ENCODE results near the gene YTHDC1. TPM values are rescaled to one million over a fixed set of nuclear protein-coding genes. Genes with fewer than 3 reads are reported as not detected.

Gene YTHDC1
- total and polyA plus RNA-seq, 2 experiments from 2014 or later, result 29.8 to 38.0 TPM

GRCh38 chr4:68272860-68273259 lies 77.0 kb downstream of the YTHDC1 start:
- H3K36me3 ChIP-seq (ENCODE audit: low read depth), result no peaks in the 10 kb centered on the region
- H4K20me1 ChIP-seq (ENCODE audit: insufficient read depth), result no peaks in the 10 kb centered on the region
- H2AFZ ChIP-seq, result peak overlapping the region; percentile 83
- TF ChIP-seq EZH2phosphoT487 (IDR thresholded peaks at IDR 0.05; ENCODE audit: insufficient read depth, low read depth) (no peak), EZH2 (IDR thresholded peaks at IDR 0.05; ENCODE audit: insufficient read depth, poor library complexity, severe bottlenecking) (no peak)
- DNase-seq, result peak; percentile 64
- H3K79me2 ChIP-seq (ENCODE audit: insufficient read depth), result no peaks in the 10 kb centered on the region
- peak overlapping the region; percentile 41; the same call in 1 of the 2 replicates for H3K27ac ChIP-seq
- 17 to 31% methylated on average over 2 of the region's 2 CpGs for WGBS, 2 experiments (ENCODE audit: low coverage in 1 of 2, low lambda C conversion rate in 2 of 2, missing lambda C conversion rate in 2 of 2)
- H3K9ac ChIP-seq, result peak overlapping the region; percentile 63; the same call in 1 of the 2 replicates
- H3K4me2 ChIP-seq (ENCODE audit: unreplicated experiment), result peak overlapping the region; percentile 84
- no peaks in the 10 kb centered on the region for H3K9me2 ChIP-seq (ENCODE audit: insufficient read depth)
- no peaks in the 10 kb centered on the region for H3K9me3 ChIP-seq (ENCODE audit: low read depth)
- in situ Hi-C loops (cut with MboI), result loop anchor here (10.0 kb wide), 1 partner anchor 112 kb away; no protein-coding TSS in a partner anchor
- peaks cover 18% of the 10 kb centered on the region for H3F3A ChIP-seq (ENCODE audit: insufficient read depth)
- no peaks in the 10 kb centered on the region for H3K27me3 ChIP-seq (replicated peaks; ENCODE audit: insufficient read depth)
- peak overlapping the region; percentile 74 for H3K4me3 ChIP-seq
- H3K4me1 ChIP-seq (ENCODE audit: insufficient read depth), result peaks cover 20% of the 10 kb centered on the region

DNA sequence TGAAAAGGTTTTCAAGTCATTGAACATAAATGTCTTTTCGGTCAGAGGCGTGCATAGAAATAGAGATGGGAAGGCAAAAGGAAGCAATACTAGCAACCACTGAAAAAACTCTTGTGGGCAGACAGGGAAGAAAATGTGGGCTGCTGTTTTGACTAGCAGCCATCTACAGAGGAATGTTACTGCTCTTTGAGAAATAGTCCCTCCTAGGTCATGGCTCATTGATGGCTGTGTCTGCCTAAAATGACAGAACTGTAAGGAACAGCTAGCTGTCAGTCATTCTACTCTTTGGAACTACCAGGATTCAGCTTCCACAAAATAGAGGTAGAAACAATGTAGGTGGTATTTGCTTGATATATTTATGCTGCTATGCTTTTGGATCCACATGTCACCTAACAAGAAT lies 77.5 kb downstream of the YTHDC1 start:
- 0% methylated on average over 2 of the region's 2 CpGs for WGBS, 2 experiments (ENCODE audit: low coverage in 1 of 2, low lambda C conversion rate in 2 of 2, missing lambda C conversion rate in 2 of 2)
- peak; percentile 55 for DNase-seq
- Histone ChIP-seq H2AFZ (peak overlapping the region; percentile 83), H3K27me3 (replicated peaks; ENCODE audit: insufficient read depth) (no peaks in the 10 kb centered on the region), H3K4me2 (ENCODE audit: unreplicated experiment) (peak overlapping the region; percentile 84), H3K9ac (peak overlapping the region; percentile 63), H3K4me1 (ENCODE audit: insufficient read depth) (peaks cover 25% of the 10 kb centered on the region), H3K4me3 (peak overlapping the region; percentile 74), H3F3A (ENCODE audit: insufficient read depth) (peaks cover 23% of the 10 kb centered on the region), H4K20me1 (ENCODE audit: insufficient read depth) (no peaks in the 10 kb centered on the region), H3K27ac (peak overlapping the region; percentile 41), H3K9me2 (ENCODE audit: insufficient read depth) (no peaks in the 10 kb centered on the region), H3K79me2 (ENCODE audit: insufficient read depth) (no peaks in the 10 kb centered on the region), H3K9me3 (ENCODE audit: low read depth) (no peaks in the 10 kb centered on the region), H3K36me3 (ENCODE audit: low read depth) (no peaks in the 10 kb centered on the region)
- in situ Hi-C loops (cut with MboI), result loop anchor here (10.0 kb wide), 1 partner anchor 112 kb away; no protein-coding TSS in a partner anchor
- no peak for TF ChIP-seq EZH2 (IDR thresholded peaks at IDR 0.05; ENCODE audit: insufficient read depth, poor library complexity, severe bottlenecking)
- TF ChIP-seq EZH2phosphoT487 (IDR thresholded peaks at IDR 0.05; ENCODE audit: insufficient read depth, low read depth), result no peak

DNA sequence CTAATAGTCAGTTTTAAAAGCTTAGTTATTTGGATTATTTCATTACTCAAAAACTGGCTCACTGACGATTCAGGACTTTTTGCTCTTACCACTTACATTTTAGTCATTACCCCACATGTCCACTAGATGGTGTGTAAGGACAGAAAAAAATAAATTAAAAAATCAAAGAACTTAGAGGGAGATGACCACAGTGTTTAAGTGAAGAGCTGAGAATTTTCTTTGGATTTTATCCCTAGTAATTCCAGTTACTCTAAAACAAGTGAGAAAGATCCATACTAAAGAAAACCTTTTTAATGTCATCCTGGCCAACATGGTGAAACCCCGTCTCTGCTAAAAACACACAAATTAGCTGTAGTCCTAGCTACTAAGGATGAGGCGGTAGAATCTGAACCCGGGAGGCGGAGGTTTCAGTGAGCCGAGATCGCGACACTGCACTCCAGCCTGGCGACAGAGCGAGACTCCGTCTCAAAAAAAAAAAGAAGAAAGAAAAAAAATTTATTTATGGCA lies 78.0 kb downstream of the YTHDC1 start:
- peak overlapping the region; percentile 83 for H2AFZ ChIP-seq
- peak overlapping the region; percentile 84 for H3K4me2 ChIP-seq (ENCODE audit: unreplicated experiment)
- DNase-seq, result peak; percentile 71
- no peaks in the 10 kb centered on the region for H4K20me1 ChIP-seq (ENCODE audit: insufficient read depth)
- 1 to 6% methylated on average over 11 of the region's 11 CpGs for WGBS, 2 experiments (ENCODE audit: low coverage in 1 of 2, low lambda C conversion rate in 2 of 2, missing lambda C conversion rate in 2 of 2)
- in situ Hi-C loops (cut with MboI), result loop anchor here (10.0 kb wide), 1 partner anchor 113 kb away; no protein-coding TSS in a partner anchor
- H3K79me2 ChIP-seq (ENCODE audit: insufficient read depth), result no peaks in the 10 kb centered on the region
- H3K27me3 ChIP-seq (replicated peaks; ENCODE audit: insufficient read depth), result no peaks in the 10 kb centered on the region
- no peaks in the 10 kb centered on the region for H3K36me3 ChIP-seq (ENCODE audit: low read depth)
- H3K4me1 ChIP-seq (ENCODE audit: insufficient read depth), result peaks cover 28% of the 10 kb centered on the region
- peak overlapping the region; percentile 41 for H3K27ac ChIP-seq
- peak overlapping the region; percentile 63 for H3K9ac ChIP-seq
- no peak for TF ChIP-seq EZH2phosphoT487 (IDR thresholded peaks at IDR 0.05; ENCODE audit: insufficient read depth, low read depth)
- TF ChIP-seq EZH2 (IDR thresholded peaks at IDR 0.05; ENCODE audit: insufficient read depth, poor library complexity, severe bottlenecking), result no peak
- H3K9me2 ChIP-seq (ENCODE audit: insufficient read depth), result no peaks in the 10 kb centered on the region
- H3K9me3 ChIP-seq (ENCODE audit: low read depth), result no peaks in the 10 kb centered on the region
- peaks cover 27% of the 10 kb centered on the region for H3F3A ChIP-seq (ENCODE audit: insufficient read depth)
- H3K4me3 ChIP-seq, result peak overlapping the region; percentile 74

DNA sequence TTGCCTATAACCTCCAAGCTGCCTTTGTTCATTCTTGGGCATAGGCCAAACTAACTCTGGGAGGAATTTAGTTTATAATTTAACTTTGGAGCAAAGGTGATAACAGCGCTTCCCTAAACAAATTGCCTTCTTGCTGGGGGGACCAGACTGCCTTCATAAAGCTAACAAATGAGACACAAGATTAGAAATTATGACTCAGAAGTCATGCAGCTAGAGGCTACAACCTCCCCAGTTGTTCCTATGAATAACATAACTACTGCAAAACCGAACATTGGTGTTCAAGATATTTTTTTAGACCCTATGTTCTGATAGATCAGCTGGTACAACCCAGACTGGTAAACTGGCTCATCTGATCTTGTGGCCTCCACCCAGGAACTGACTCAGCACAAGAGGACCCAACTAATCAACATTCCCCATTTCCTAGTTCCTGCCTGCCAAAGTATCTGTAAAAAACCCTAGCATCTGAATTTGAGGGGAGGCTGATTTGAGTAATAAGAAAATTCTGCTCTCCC lies 82.4 kb downstream of the YTHDC1 start:
- 40 to 48% methylated on average over 2 of the region's 2 CpGs for WGBS, 2 experiments (ENCODE audit: low coverage in 1 of 2, low lambda C conversion rate in 2 of 2, missing lambda C conversion rate in 2 of 2)
- Histone ChIP-seq H3K27me3 (replicated peaks; ENCODE audit: insufficient read depth) (no peaks in the 10 kb centered on the region), H3K4me3 (no peak overlapping the region), H3K27ac (no peak overlapping the region), H2AFZ (peak overlapping the region; percentile 46; the same call in 1 of the 2 replicates), H3K4me2 (ENCODE audit: unreplicated experiment) (no peak overlapping the region), H3F3A (ENCODE audit: insufficient read depth) (peaks cover 19% of the 10 kb centered on the region), H3K9me3 (ENCODE audit: low read depth) (no peaks in the 10 kb centered on the region), H3K4me1 (ENCODE audit: insufficient read depth) (peaks cover 13% of the 10 kb centered on the region), H4K20me1 (ENCODE audit: insufficient read depth) (no peaks in the 10 kb centered on the region), H3K9me2 (ENCODE audit: insufficient read depth) (no peaks in the 10 kb centered on the region), H3K9ac (no peak overlapping the region), H3K79me2 (ENCODE audit: insufficient read depth) (no peaks in the 10 kb centered on the region), H3K36me3 (ENCODE audit: low read depth) (no peaks in the 10 kb centered on the region)
- in situ Hi-C loops (cut with MboI), result no loop called here
- DNase-seq, result peak; percentile 41
- TF ChIP-seq EZH2 (IDR thresholded peaks at IDR 0.05; ENCODE audit: insufficient read depth, poor library complexity, severe bottlenecking), result no peak
- TF ChIP-seq EZH2phosphoT487 (IDR thresholded peaks at IDR 0.05; ENCODE audit: insufficient read depth, low read depth), result no peak

Data from GM23248 (cell line).